Measurements from ENCODE around the gene SYCP3. TPM values are rescaled to one million over a fixed set of nuclear protein-coding genes. Genes with fewer than 3 reads are reported as not detected.

Gene SYCP3
- total and polyA plus RNA-seq, 2 of the 13 experiments (the other 11 are each of a cell fraction or from before 2014, with no cell fraction given): not detected

GRCh38 chr12:101697930-101698799 is 41.1 kb downstream of the SYCP3 start (continued):
- TF ChIP-seq ZNF572 (CRISPR knock-in tag; IDR thresholded peaks at IDR 0.05) (no peak), ZFP82 (CRISPR knock-in tag; IDR thresholded peaks at IDR 0.05; ENCODE audit: borderline replicate concordance) (peak; percentile 72; the same call in 1 of the 2 replicates), ZNF362 (CRISPR knock-in tag; IDR thresholded peaks at IDR 0.05; ENCODE audit: borderline replicate concordance) (no peak), ZNF280B (CRISPR knock-in tag; IDR thresholded peaks at IDR 0.05; ENCODE audit: borderline replicate concordance) (no peak), SALL2 (CRISPR knock-in tag; IDR thresholded peaks at IDR 0.05) (no peak), ZNF557 (CRISPR knock-in tag; IDR thresholded peaks at IDR 0.05) (0 out of 2 replicates have a peak, but pooled peaks have one; percentile 11), SCMH1 (CRISPR knock-in tag; IDR thresholded peaks at IDR 0.05; ENCODE audit: borderline replicate concordance) (no peak), AKNA (CRISPR knock-in tag; IDR thresholded peaks at IDR 0.05; ENCODE audit: borderline replicate concordance) (no peak), ZNF569 (CRISPR knock-in tag; IDR thresholded peaks at IDR 0.05; ENCODE audit: borderline replicate concordance) (no peak), PAWR (CRISPR knock-in tag; IDR thresholded peaks at IDR 0.05; ENCODE audit: borderline replicate concordance) (no peak), MXD1 (CRISPR knock-in tag; IDR thresholded peaks at IDR 0.05) (peak; percentile 60; the same call in 1 of the 2 replicates), MTA3 (CRISPR knock-in tag; IDR thresholded peaks at IDR 0.05) (no peak), ZNF512B (CRISPR knock-in tag; IDR thresholded peaks at IDR 0.05; ENCODE audit: borderline replicate concordance) (no peak), ISX (CRISPR knock-in tag; conservative IDR thresholded peaks at IDR 0.05) (no peak), MTF2 (CRISPR knock-in tag; IDR thresholded peaks at IDR 0.05; ENCODE audit: borderline replicate concordance) (no peak), ATF3 (CRISPR knock-in tag; IDR thresholded peaks at IDR 0.05) (no peak)
